GM12874 (cell line): ENCODE data around the gene SUSD4.

Source experiments
- CTCF ChIP-seq: IDR thresholded peaks from 2 replicates; pipeline ENCODE4 v1.5.1; 2011; ENCODE audit warnings: low read depth, mild to moderate bottlenecking, control low read depth, low read length, moderate library complexity; ENCODE audit not compliant: insufficient read depth

The SUSD4 gene

GRCh38 chr1:223226271-223226670, 137.7 kb downstream of the SUSD4 start:
- TF ChIP-seq CTCF: no peak

GRCh38 chr1:223225481-223225880, 138.5 kb downstream of the SUSD4 start:
- TF ChIP-seq CTCF: no peak

- TF ChIP-seq CTCF: no peak
These were observed 138.9 kb downstream of the SUSD4 start for GRCh38 chr1:223225061-223225460.

- TF ChIP-seq CTCF: no peak
These were observed 139.5 kb downstream of the SUSD4 start for GRCh38 chr1:223224465-223224864.

- no peak for TF ChIP-seq CTCF
These were observed 140.6 kb downstream of the SUSD4 start for GRCh38 chr1:223223091-223223995.

GRCh38 chr1:223222377-223222776, 141.6 kb downstream of the SUSD4 start:
- TF ChIP-seq CTCF: no peak

GRCh38 chr1:223221686-223222085, 142.3 kb downstream of the SUSD4 start:
- TF ChIP-seq CTCF: no peak
